OCI-LY1 (cell line): ENCODE results near the gene LCN15.

ENCODE experiments used
- CTCF ChIP-seq: fragments of 200-600 bp; sonication (generic), shearing (Covaris generic); IDR thresholded peaks from 2 replicates; pipeline ENCODE4 v1.5.1; 2017; ENCODE audit warnings: mild to moderate bottlenecking, antibody characterized with exemption, low read length, moderate library complexity, mixed read lengths
- EZH2 ChIP-seq: fragments of 200-600 bp; sonication (generic), shearing (Covaris generic); IDR thresholded peaks from 2 replicates; pipeline ENCODE4 v1.8.0; 2017; ENCODE audit warnings: borderline replicate concordance, mixed run types, mild to moderate bottlenecking, antibody characterized with exemption, low read length, moderate library complexity, mixed read lengths

DNA sequence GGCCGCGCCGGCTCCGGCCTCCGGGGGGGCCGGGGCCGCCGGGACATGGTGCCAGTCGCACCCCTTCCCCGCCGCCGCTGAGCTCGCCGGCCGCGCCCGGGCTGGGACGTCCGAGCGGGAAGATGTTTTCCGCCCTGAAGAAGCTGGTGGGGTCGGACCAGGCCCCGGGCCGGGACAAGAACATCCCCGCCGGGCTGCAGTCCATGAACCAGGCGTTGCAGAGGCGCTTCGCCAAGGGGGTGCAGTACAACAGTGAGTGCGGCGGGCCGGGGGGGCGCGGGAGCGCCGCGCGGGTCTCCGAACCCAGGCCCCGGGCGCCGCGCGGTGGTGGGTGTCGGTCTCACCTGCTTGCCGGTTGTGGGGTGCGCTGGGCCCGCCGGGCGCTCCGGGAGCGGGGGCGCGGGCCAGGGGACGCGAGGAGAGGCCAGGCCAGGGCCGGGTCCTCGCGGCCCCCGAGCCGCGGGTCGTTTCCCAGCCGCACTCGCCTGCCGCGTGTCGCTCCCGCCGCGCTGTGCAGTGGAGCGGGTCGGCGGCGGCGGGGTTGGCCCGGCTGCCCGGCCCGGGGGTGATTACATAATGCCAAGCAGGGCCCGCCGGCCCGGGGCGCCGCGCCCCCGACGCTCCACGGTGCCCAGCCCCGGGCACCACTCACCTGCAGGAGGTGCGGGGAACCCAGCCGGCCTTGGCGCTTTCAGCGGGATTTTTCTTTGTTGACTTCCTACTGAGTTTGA lies 43.9 kb upstream of the LCN15 start:
- no peak for TF ChIP-seq CTCF
- TF ChIP-seq EZH2 = no peak
